NCI-H526 treated with DMSO at 0.1 percent for 48 hours (cell line): ENCODE results near the gene CLIP1.

Source experiments
- DNase-seq: peaks from one replicate; lab custom pipeline; 2025; lab: John Stamatoyannopoulos, UW

The CLIP1 gene

DNA sequence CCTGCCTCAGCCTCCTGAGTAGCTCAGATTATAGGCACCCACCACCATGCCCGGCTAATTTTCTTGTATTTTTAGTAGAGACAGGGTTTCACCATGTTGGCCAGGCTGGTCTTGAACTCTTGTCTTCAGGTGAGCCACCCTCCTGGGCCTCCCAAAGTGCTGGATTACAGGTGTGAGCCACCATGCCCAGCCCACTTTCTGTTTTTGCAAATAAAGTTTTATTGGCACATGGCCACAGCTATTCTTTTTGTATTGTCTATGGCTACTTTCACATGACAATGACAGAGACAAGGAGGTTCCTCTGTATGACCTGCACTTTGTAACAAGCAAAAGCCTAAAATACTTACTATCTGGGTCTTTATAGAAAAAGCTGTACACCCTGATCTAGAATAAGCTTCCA, 176.9 kb downstream of the CLIP1 start:
- no peak for DNase-seq

DNA sequence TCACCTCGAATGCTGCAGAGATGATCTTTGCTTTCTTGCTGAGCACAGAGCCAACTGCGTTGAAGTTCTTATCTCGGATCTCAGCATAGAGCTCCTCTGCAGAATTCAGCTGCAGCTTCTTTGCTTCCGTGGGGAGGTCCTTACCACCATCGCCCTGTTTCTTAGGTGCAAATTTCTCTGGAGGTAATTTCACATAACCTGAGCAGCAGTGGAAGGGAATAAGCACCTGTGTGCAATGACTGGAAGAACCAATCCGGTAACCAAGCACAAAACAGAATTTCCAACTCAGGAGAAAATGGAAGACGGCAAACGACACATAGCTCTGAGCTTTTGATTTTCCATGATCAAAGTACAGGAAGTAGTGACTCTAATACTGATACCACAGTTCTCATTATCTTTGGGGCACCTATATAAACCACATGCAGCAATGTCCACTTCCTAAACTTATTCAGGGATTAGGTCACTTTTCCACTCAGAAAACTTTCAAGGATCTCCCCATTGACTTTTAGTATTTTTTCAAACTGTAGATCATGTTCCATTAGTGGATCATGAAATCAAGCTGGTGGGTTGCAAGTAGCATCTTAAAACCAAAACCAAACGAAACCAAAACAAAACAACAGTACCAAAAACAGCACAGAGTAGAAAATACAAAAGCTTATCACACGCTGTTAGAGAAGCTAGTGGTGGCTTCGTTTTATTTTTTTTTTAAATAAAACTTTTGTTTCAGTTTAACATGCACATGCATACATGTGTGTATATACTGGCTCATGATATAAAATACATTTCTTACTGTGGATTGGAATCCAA, 177.7 kb downstream of the CLIP1 start:
- no peak for DNase-seq

DNA sequence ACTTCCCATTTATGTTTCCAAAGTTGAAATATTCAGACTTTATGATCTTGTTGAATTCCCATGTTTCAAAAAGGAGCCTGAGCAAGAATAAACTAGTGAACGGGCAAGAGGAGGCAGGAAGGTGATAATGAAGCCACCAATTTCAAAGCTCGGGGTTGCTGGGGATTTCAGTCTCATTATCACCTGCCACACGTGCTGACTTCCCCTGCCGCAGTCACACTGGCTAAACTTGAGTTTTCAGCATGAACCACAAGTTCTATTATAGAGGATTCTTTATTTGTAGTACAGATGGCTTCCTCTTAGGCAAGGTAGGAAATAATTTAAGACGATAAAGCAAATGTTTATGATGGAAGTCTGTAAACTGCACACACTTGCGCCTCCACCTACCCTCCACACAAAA, 178.5 kb downstream of the CLIP1 start:
- DNase-seq = no peak

DNA sequence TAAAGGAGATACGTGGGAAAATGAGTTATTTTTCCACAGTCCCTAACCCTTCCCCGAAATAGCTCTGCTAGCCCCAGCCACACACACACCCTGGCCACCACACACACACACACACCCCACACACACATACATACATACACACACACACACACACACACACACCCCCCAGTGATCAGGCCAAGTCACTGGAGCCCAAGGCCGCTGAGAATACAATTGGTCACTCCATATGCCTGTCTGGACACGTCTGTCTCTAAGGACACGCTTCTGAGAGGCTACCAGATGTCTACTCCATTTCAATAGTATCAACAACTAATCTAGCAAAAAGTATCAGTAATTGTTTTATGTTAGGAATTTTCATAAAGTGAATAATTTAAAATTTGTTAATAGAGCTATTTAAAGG, 183.6 kb downstream of the CLIP1 start:
- no peak for DNase-seq

DNA sequence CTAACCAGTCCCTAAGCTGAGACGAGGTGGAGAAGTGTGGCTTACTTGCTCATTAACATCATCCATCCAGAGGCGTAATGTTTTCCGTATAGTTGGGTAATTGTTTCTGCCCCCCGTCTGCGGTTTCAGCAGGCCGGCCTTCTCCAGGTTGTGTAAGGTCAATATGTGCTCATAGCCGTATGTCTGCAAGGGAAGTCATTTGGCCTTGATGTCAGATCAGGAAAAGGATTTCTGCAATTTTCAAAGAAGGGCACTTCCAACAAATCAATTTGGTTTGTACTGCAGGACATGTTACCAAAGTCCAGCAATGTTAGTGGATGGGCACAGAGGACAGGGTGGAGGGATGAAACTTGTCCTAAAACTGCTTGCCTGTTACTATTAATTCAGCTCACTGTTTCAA, 186.7 kb downstream of the CLIP1 start:
- DNase-seq = no peak

DNA sequence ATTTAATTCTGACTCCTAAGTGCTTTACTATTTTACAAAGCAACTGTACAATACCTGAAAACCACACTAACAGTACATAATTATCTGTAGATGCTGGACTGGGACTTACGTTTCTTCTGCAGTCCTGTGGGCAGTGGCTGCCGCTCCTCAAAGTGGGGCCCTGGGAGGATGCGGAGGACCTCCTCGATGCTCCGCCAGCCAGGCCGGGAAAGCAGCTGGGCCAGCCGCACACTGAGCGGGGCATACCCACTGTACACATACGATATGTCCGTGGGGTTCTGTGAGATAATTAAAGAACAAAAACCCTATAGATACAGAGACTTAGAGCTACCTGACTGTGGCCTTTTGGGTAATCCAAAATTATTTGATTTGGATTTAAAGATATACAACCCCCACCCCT, 189.8 kb downstream of the CLIP1 start:
- no peak for DNase-seq

DNA sequence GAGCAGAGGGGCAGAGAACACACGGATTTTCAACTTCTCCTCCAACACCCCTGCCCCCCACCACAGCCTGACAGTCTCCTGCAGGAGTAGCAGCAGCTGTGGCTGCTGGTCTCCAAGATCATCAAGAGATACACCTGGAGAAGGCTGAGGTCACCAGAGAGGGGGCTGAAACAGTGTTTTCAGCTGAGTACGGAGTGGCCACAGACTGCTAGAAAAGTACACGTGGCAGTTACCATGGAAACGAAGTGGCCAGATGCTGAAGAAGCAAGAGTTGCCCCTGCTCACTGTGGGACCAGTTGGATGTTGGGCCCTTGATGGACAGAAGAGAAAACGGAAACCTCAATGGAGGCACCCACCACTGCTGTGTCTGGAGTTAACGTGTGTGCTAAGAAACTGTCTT, 191.7 kb downstream of the CLIP1 start:
- DNase-seq = no peak

DNA sequence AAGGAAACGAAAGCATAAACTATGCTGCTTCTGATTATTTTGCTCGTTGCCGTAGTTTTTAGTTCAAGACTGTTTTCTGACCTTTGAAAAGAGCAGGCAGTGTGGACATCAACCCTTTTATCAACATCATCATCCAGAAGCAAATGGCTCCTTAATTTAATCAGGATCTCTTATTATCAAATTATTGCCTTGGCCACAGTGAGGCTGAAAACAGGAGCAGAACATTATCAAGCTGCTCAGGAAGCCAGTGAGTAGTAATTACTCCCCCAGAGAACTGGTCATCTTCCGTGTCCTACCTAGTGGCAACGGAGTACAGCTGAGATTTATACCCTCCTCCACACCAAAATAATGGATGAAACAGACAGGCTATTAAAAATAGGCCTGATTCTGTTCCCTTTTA, 194.4 kb downstream of the CLIP1 start:
- DNase-seq = no peak

DNA sequence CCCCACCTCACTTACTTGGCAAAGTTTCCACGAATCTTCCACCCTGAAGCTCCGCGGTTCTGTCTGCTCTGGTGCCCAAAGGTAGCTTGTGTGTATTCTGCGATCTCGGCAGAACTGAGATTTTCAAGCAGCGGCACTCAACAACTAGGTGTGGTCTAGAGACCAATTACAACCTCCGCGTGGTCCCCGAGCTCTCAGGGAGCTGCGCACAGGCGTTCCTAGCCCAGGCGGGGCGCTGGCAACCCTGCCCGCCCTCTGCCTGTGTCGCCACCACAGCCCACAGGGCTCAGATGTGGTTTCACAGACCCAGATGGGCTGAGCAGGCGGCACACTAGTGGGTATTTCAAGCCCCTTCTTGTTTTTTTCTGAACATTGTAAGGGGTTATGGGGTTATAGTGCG, 195.1 kb downstream of the CLIP1 start:
- DNase-seq = no peak

DNA sequence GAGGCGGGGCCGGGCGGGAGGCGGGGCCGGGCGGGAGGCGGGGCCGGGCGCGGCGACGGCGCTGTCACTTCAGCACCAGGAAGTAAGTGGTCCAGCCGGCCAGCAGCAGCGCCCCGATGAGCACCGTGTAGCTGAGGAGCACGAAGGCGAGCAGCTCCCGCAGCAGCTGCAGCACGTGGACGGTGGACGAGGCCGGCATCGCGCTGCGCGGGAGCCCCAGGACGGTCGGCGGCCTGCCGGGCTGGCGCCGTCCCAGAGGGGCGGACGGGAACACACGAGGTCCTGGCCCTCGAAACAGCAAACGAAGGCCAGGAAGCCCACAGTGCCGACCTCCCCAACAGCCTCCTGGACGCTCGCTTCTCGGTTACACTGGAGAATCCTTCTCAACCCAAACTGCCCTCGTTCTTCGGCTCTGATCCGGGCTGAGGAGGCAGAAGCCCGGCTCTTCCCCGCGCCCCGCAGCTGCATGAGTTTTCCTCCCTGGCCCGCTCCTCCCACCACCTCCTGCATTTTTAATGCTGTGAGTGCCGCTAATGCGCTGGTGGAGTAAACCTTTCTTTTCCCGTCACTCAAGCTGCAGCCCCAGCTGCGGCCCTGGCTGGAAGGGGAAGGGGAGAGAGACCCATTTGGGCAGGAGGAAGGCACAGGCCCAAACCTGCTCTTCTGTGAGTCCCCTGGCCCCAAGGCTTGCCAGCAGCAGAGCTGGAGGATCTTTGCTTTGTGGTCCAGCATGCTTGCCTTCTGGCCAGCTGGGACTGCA, 195.9 kb downstream of the CLIP1 start:
- DNase-seq = no peak

DNA sequence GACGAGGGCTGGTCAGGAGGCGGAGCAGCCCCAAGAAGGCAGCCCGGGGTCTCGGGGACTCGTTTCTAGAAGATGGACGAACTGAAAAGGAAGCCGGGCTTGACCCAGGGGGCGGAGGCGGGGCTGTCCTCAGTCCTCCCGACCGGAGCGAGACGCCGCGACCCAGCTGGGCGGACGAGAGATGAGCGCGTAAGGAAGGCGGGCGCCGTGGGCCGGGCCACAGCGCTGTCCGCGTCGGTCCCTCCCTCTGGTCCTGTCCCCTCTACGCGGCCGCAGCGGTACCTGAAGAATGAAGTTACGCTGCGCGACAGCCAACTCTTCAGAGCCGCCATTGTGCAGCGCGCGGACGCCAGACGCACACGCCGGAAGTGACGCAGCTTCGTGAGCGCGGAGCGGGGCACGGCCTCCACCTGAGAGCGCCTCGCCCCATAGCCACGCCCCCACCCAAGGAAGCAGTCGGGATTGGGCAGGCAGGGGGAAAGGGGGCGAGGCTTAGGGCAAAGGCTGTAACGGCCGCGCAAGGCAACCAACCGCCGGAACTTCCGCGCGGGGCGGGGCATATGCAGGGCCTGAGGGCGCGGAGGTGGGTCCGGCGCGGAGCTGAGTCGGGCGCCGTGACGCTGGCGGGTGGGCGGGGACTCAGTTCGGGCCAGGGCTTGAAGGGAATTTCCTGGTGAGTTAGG, 196.6 kb downstream of the CLIP1 start, which contains the start of gene DIABLO:
Gene DIABLO (minus strand): TSS at position 370 of the 683 bp plus-strand sequence. CDS start 38 bp downstream, at position 332.
- peak; percentile 98 for DNase-seq
